GM18520 (cell line): ENCODE results near the gene CAPRIN1.
"Not testable (repeated sequence)": the region's sequence is repeated elsewhere in the genome, so short reads cannot be mapped to it uniquely, and the experiment has no call there.

Experiments used
- ATAC-seq: cut with Tn5 transposase; IDR thresholded peaks from one replicate; pipeline ENCODE4 v1.9.1; 2021; ENCODE audit not compliant: unreplicated experiment

CAPRIN1 gene

DNA sequence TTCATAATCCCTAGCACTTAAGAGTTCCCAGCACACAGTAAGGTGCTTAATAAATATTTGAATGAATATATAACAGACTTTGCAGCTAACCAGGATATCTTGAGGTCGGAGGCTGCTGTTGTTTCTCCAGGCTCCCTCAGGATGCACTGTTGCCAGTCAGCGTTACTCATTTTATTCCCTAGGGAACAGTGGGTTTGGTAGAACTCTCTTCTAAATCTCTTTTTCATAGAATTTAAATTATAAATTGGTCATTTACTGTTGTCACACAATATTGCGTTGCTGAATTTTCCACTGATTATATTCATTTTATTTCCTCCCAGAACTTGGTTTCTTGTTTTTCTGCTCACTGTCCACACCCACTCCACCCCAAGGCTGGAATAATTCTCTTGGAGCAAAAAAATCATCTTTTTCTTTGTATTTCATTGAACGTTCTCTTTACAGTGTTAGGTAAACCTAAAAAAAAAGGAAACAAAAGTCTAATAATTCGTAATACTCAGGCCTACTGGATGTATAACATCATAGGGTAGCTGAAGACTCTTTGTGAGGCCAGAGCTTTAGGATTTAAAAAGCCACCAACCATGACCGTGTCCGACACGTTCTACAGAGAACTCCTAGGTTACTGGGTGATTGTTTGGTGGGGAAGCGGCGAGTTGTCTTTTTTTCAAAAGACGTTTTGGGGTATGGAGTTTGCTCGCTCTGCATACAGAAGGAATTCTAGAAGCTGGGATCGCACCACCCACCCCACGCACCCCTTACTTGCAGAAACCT, 766 bp upstream of the CAPRIN1 start:
- ATAC-seq: no peak

DNA sequence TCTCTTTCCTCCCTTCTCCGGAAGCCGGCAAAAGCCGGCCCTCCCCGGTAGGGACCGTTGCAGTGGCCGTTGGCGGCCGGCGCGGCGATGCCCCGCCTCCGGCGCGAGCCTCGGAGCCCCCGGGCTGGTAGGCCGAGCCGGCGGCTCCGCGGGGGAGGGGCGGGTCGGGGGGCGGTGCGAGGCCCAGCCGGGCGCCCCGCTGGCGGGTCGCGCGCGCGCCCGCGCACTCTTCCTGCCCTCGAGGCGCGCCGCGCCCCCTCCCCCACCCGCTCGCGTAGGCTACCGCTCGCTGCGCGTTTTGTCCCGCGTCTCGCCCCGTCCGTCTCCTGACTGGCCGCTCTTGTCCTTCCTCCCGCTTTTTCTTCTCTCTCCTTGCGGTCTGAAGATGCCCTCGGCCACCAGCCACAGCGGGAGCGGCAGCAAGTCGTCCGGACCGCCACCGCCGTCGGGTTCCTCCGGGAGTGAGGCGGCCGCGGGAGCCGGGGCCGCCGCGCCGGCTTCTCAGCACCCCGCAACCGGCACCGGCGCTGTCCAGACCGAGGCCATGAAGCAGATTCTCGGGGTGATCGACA, 591 bp downstream of the CAPRIN1 start:
- peak; percentile 44 for ATAC-seq

DNA sequence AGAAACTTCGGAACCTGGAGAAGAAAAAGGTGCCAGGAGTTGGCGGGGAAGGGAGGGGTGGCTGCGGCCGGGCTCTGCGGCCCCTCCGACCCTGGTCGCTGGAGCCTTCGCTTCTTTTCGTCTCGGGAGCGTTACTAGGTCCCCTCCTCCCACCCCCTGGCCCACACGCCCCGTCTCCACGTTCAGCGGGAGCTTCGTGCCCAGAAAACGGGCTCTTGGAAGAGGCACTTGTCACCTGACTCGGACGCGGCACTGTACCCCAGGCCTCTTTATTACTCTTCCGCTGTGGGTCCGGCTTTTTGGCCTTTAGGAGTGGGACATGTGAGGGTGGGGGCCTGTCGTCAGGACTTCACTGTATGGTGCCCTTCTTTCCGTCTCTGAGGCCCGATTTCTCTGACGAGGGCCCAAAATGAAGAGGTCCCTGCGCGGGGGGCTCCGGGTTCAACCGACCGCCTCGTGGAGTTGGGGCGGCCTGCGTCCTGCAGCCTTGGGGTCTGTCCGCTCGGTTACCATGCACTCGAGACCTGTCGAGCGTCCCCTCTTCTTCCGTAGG, 1.2 kb downstream of the CAPRIN1 start:
- ATAC-seq: no peak

DNA sequence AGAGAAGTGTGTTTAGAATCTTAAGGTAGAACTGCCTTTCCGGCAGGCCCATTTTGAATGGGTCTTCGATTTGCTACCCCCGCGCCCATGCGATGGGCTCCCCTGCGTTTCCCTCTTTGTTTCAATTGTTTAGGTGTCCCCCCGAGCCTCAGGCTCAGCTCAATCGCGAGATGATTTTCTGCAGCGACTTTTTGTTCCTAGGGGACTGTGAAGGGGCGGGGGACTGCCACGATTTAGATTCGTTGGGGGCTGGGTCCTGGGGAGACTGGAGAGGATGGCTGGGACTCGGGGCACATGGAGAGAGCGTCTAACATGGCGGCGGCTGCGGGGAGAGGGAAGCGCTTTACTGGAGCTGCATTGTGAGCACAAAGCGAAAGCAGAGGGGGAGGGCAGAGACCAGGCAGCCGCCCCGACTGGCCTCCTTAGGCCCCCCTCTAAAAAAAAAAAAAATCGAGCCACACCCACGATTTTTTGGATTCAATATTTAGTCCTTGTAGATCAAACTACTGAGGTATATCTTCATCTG, 1.7 kb downstream of the CAPRIN1 start:
- ATAC-seq: no peak

- not testable (repeated sequence) for ATAC-seq
These were observed 2.8 kb downstream of the CAPRIN1 start for GRCh38 chr11:34054351-34054750.

GRCh38 chr11:34055218-34056000, 3.9 kb downstream of the CAPRIN1 start:
- no peak for ATAC-seq

DNA sequence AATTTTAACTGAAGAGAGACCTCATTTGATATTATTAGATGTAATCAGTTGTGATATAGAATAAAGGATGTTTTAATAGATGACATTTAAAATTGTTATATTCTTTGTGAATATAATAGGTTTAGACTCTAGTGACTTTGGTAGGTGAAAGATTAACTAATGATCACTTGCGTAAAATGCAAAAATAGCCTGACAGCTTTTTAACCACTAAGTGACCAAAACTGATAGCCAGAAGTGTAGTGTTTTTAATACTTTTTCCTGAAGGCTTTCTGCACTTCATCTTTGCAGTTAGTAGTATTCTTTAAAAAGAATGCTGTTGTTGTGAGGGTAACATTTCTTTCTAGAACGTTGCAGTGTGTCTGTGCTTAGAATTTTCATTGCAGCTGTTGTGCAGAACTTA, 5.1 kb downstream of the CAPRIN1 start:
- no peak for ATAC-seq

DNA sequence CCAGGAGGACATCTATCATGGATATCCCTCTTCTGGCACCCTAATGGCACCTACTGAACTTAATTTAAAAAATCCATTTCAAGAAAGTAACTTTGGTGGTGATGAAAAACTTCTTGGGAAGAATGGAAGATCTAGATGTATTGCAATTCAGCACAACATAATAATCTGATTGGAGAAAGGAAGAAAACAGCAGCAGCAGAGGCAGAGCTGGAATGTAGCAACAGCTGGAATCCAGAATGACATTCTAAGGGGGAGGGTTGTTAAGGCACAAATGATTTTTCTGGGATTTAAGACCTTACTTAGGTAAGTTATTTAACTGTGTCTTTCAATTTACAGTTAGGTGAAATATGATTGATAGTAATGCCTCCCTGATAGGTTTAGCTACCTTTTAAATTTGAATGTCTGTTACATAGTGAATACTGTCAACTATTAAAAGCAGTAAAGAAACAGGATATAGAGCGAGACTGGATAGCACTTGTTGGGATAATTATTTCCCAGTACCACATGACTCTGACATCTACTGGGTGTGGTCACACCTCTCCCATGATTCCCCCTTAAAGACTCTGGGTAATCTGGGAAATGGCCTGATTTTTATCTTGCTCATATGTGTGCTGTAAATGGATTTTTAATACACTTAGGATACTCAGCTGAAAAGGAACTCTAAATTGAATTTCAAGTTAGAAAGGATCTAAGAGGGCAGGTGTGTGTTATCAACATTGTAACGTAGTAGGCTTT, 11.7 kb downstream of the CAPRIN1 start:
- ATAC-seq: no peak

DNA sequence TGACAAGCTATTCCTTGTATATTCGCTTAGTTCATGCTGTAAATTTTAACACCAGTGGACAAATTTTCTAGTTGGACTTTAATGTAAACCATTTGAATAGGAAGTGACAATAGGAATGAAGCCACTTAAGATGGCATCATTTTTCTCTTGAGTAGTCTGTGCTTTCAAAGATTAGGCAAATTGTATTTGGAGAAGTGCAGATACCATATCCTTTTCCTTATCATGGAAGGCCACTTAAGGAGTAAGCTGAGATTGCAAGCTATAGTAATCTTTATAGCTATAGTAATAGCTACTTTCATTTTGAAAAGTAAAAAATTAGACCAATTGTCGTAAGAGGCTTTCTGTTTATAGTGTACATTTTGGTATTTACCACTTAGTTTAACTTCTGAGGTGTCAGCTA, 12.8 kb downstream of the CAPRIN1 start:
- no peak for ATAC-seq

DNA sequence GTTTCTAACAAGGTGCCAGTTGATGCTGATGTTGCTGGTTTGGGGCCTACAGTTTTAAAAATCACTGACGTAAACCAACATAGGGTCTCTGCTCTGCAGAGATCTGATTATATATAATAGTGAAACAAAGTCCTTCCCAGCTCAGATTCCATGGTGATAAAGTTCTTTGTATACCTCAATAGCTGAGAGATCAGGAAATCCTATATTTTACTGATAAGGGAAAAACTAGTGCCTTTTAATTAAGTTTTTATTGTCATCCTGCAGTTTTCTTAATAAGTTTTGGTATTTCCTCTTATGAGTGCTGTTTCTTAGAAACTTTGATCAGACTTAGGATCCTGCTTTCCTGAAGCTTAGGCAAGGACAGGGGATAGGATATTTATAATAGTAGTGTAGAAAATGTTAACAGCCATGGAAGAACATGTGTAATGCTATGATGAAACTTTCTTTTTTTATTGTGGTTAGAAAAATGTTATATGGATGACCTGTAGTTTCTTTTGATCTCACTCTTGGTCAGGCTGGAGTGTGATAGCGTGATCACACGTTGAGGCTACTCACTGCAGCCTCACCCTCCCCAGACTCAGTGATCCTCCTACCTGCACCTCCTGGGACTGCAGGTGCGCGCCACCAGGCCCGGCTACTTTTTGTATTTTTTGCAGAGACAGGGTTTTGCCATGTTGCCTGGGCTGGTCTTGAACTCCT, 14.1 kb downstream of the CAPRIN1 start:
- ATAC-seq: no peak

GRCh38 chr11:34066766-34067165, 15.2 kb downstream of the CAPRIN1 start:
- ATAC-seq: not testable (repeated sequence)

- no peak for ATAC-seq
These were observed 16.0 kb downstream of the CAPRIN1 start for GRCh38 chr11:34067383-34068065.

GRCh38 chr11:34068111-34068510, 16.6 kb downstream of the CAPRIN1 start:
- ATAC-seq: no peak

GRCh38 chr11:34071306-34071705, 19.8 kb downstream of the CAPRIN1 start:
- not testable (repeated sequence) for ATAC-seq

DNA sequence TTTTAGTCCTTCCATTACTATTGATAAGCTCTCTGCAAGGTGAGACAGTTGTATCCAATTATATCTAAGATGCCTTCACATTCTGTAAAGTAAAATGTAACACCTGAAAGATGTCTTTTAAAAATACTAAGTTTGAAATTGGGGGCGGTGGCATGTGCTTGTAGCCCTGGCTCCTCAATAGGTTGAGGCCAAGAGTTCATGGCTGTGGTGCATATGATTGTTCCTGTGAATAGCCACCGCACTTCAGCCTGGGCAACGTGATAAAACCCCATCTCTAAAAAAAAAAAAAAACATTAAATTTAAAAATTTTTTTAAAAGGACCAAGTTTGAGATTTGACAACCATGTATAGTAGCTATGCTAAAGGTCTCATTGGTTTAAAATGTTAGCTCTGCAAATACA, 20.5 kb downstream of the CAPRIN1 start:
- no peak for ATAC-seq

GRCh38 chr11:34072832-34073231, 21.3 kb downstream of the CAPRIN1 start:
- ATAC-seq: no peak

DNA sequence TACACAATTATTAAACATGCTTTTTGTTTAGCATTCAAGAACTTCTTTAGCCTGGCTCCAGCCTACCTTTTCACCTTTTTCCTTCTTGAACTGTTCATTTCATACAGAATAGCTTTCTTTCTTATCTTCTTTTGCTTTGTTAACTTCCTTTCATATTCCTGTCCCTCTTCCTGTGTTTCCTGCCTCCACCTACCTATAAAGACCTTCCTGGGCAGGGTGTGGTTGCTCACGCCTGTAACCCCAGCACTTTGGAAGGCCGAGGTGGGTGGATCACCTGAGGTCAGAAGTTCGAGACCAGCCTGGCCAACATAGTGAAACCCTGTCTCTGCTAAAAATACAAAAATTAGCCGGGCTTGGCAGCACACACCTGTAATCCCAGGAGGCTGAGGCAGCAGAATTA, 22.9 kb downstream of the CAPRIN1 start:
- ATAC-seq: no peak

DNA sequence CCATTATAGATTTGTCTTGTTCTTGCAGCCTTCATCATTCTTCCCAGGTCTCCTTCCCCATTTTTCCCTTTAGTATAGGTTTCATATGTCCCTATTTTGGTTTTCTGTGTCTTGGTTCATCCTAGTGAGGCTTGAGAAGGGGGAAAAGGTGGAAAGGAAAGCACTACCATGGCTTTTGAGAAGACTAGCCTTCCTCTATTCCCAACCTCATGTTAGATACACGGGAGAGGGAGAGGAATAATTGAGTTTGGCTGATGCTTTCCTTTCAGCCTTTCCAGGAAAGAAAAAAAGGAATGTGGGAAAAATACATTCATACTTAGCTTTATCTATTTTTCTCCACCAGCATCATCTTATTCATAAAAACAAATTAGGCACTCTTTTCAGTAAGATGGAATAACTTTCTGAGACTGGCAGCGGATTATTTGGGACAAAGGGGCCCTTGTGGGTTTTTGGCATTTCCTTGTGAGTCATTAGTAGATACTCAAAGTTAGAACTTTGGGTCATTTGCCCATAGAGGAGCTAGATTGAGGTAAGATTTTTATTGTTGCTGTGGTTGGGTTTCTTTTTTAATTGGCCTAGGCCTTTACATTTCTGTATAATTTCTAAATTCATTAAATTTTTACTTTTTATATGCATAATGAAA, 23.8 kb downstream of the CAPRIN1 start:
- no peak for ATAC-seq

DNA sequence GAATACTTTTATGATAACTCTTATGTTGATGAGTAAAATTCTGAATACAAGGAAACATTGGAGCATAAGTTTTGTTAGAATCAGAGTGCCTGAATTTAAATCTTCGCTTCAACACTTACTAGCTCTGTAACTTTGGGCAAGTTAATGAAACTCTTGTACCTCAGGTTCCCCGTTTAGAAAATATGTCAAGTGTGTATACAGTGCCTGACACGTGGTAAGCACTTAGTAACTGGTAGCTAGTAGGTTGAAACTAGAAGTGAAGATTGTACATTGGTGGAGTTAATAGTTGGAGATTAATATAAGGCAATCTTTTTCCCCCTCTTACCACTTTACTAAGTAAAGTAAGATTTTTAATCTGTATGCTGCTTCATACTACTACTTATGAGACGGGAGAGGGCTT, 29.1 kb downstream of the CAPRIN1 start:
- no peak for ATAC-seq
